ENCODE results near the gene GDI1. TPM values are rescaled to one million over a fixed set of nuclear protein-coding genes. Genes with fewer than 3 reads are reported as not detected.

GDI1 gene
- total and polyA plus RNA-seq, 9 of the 15 experiments (the other 6 are each of a cell fraction or from before 2014, with no cell fraction given): 0.97 to 82.6 (median 37.5) TPM

GRCh38 chrX:154443992-154444754, 7.2 kb downstream of the GDI1 start, which contains the start of gene FAM50A (continued):
- TF ChIP-seq NONO (IDR thresholded peaks at IDR 0.05; ENCODE audit: low read depth in 2 of 2, low read length in 1 of 2) (peak in 1 of 2 experiments; percentile 63; a peak in 1 of 4 replicates), CREM (IDR thresholded peaks at IDR 0.05; ENCODE audit: low read depth) (peak; percentile 88), GATA2 (CRISPR knock-in tag; IDR thresholded peaks at IDR 0.05) (no peak), MAFF (IDR thresholded peaks at IDR 0.05; ENCODE audit: low read length) (no peak), SNRNP70 (optimal IDR thresholded peaks at IDR 0.05; ENCODE audit: low read depth, low read length) (no peak), CTBP1 (IDR thresholded peaks at IDR 0.05; ENCODE audit: borderline replicate concordance) (peak; percentile 69), UBTF (IDR thresholded peaks at IDR 0.05; ENCODE audit: borderline replicate concordance in 1 of 2, low read depth in 2 of 2, low read length in 2 of 2) (peak in 1 of 2 experiments; percentile 50; a peak in 1 of 4 replicates), DIDO1 (tag; IDR thresholded peaks at IDR 0.05; ENCODE audit: low read depth) (no peak), CREB1 (IDR thresholded peaks at IDR 0.05) (peak; percentile 61), CREB1 (CRISPR knock-in tag; IDR thresholded peaks at IDR 0.05) (no peak), MYC (IDR thresholded peaks at IDR 0.05; ENCODE audit: low read depth, low read length) (peak; percentile 44; the same call in 1 of the 2 replicates), MYC (CRISPR knock-in tag; IDR thresholded peaks at IDR 0.05; ENCODE audit: borderline replicate concordance, low read depth) (no peak), ZNF780A (CRISPR knock-in tag; IDR thresholded peaks at IDR 0.05) (no peak), L3MBTL2 (IDR thresholded peaks at IDR 0.05) (peak; percentile 62), HMBOX1 (IDR thresholded peaks at IDR 0.05) (no peak), SIN3B (IDR thresholded peaks at IDR 0.05; ENCODE audit: low read depth) (peak; percentile 85; the same call in 1 of the 2 replicates), PPARD (CRISPR knock-in tag; IDR thresholded peaks at IDR 0.05) (no peak), POLR2G (IDR thresholded peaks at IDR 0.05; ENCODE audit: low read depth, low read length) (peak; percentile 71), HCFC1 (IDR thresholded peaks at IDR 0.05; ENCODE audit: low read depth, low read length) (no peak), BACH1 (tag; IDR thresholded peaks at IDR 0.05) (no peak), GATAD2B (IDR thresholded peaks at IDR 0.05; ENCODE audit: borderline replicate concordance) (peak; percentile 85), EP300 (IDR thresholded peaks at IDR 0.05; ENCODE audit: low read length) (no peak), ID3 (CRISPR knock-in tag; IDR thresholded peaks at IDR 0.05) (no peak), ID3 (tag; IDR thresholded peaks at IDR 0.05) (0 out of 2 replicates have a peak, but pooled peaks have one; percentile 44), CBX2 (IDR thresholded peaks at IDR 0.05; ENCODE audit: insufficient read depth, low read length, poor library complexity, severe bottlenecking) (no peak), KDM5B (IDR thresholded peaks at IDR 0.05; ENCODE audit: insufficient replicate concordance, low read depth, low read length) (peak; percentile 33)
